ENCODE data around the gene PRL.

PRL gene

DNA sequence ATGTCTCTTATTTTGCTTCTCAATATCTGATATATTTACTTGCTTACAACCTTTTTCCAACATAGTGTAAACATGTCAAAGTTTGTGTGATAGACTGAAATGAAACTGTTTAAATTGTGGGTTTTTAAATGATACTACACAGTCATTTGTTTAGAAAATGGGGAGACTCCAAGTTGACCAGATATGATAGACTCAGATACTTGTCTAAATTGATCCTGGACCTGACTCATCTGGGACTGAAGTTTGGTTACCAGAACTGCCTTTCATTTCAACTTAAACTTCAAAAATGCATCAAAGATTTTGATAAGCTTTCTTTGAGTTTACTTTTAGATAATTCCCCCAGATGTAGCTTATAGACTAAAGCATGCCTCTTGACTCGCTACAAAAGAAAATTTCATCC is 27.0 kb upstream of the PRL start:
- Histone ChIP-seq H3K36me3 (ENCODE audit: control insufficient read depth, insufficient read depth, low read length) (no peaks in the 10 kb centered on the region), H3K27me3 (ENCODE audit: control insufficient read depth, insufficient read depth, low read length) (0 out of 2 replicates have a peak, but pooled peaks cover 1% of the 10 kb centered on the region), H3K4me3 (ENCODE audit: low read length) (no peak overlapping the region), H3K4me1 (ENCODE audit: control insufficient read depth, insufficient read depth, low read length) (no peaks in the 10 kb centered on the region), H3K9me3 (ENCODE audit: control insufficient read depth, insufficient read depth, low read length) (no peaks in the 10 kb centered on the region), H3K27ac (ENCODE audit: low read length) (no peak overlapping the region)
- WGBS (ENCODE audit: insufficient coverage, insufficient read length) = no CpG with 5 or more reads among the region's 1 CpG
- no peak for DNase-seq (ENCODE audit: low read depth, low spot score)

GRCh38 chr6:22322103-22323030 is 25.5 kb upstream of the PRL start:
- Histone ChIP-seq H3K27me3 (ENCODE audit: control insufficient read depth, insufficient read depth, low read length) (0 out of 2 replicates have a peak, but pooled peaks cover 1% of the 10 kb centered on the region), H3K4me1 (ENCODE audit: control insufficient read depth, insufficient read depth, low read length) (no peaks in the 10 kb centered on the region), H3K27ac (ENCODE audit: low read length) (no peak overlapping the region), H3K36me3 (ENCODE audit: control insufficient read depth, insufficient read depth, low read length) (no peaks in the 10 kb centered on the region), H3K4me3 (ENCODE audit: low read length) (no peak overlapping the region), H3K9me3 (ENCODE audit: control insufficient read depth, insufficient read depth, low read length) (no peaks in the 10 kb centered on the region)
- no peak for DNase-seq (ENCODE audit: low read depth, low spot score)
- WGBS (ENCODE audit: insufficient coverage, insufficient read length) = no CpG with 5 or more reads among the region's 7 CpGs

- no peak overlapping the region for H3K4me3 ChIP-seq (ENCODE audit: low read length)
- no CpG with 5 or more reads among the region's 1 CpG for WGBS (ENCODE audit: insufficient coverage, insufficient read length)
- no peak for DNase-seq (ENCODE audit: low read depth, low spot score)
- H3K27me3 ChIP-seq (ENCODE audit: control insufficient read depth, insufficient read depth, low read length) = 0 out of 2 replicates have a peak, but pooled peaks cover 1% of the 10 kb centered on the region
- no peaks in the 10 kb centered on the region for H3K9me3 ChIP-seq (ENCODE audit: control insufficient read depth, insufficient read depth, low read length)
- H3K4me1 ChIP-seq (ENCODE audit: control insufficient read depth, insufficient read depth, low read length) = no peaks in the 10 kb centered on the region
- no peaks in the 10 kb centered on the region for H3K36me3 ChIP-seq (ENCODE audit: control insufficient read depth, insufficient read depth, low read length)
- H3K27ac ChIP-seq (ENCODE audit: low read length) = no peak overlapping the region
These were observed 23.9 kb upstream of the PRL start for GRCh38 chr6:22320750-22321149.

DNA sequence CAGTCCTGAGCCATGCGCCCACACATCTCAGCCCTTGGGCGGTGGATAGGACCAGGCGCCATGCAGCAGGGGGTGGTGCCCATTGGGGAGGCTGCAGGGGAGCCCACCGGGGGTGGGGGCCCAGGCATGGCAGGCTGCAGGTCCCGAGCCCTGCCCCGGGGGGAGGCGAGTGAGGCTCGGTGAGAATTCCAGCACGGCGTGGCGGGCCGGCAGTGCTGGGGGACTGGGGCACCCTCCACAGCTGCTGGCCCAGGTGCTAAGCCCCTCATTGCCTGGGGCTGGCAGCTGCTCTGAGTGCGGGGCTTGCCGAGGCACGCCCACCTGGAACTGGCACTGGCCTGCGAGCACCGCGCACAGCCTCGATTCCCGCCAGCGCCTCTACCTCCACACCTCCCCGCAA is 21.6 kb upstream of the PRL start:
- DNase-seq (ENCODE audit: low read depth, low spot score) = no peak
- no CpG with 5 or more reads among the region's 22 CpGs for WGBS (ENCODE audit: insufficient coverage, insufficient read length)
- Histone ChIP-seq H3K9me3 (ENCODE audit: control insufficient read depth, insufficient read depth, low read length) (no peaks in the 10 kb centered on the region), H3K27ac (ENCODE audit: low read length) (no peak overlapping the region), H3K36me3 (ENCODE audit: control insufficient read depth, insufficient read depth, low read length) (no peaks in the 10 kb centered on the region), H3K4me1 (ENCODE audit: control insufficient read depth, insufficient read depth, low read length) (no peaks in the 10 kb centered on the region), H3K4me3 (ENCODE audit: low read length) (no peak overlapping the region), H3K27me3 (ENCODE audit: control insufficient read depth, insufficient read depth, low read length) (0 out of 2 replicates have a peak, but pooled peaks cover 1% of the 10 kb centered on the region)

- H3K27me3 ChIP-seq (ENCODE audit: control insufficient read depth, insufficient read depth, low read length) = no peaks in the 10 kb centered on the region; the same call in 1 of the 2 replicates
- no CpG with 5 or more reads among the region's 2 CpGs for WGBS (ENCODE audit: insufficient coverage, insufficient read length)
- H3K36me3 ChIP-seq (ENCODE audit: control insufficient read depth, insufficient read depth, low read length) = no peaks in the 10 kb centered on the region
- no peak overlapping the region for H3K4me3 ChIP-seq (ENCODE audit: low read length)
- no peaks in the 10 kb centered on the region for H3K9me3 ChIP-seq (ENCODE audit: control insufficient read depth, insufficient read depth, low read length)
- no peak for DNase-seq (ENCODE audit: low read depth, low spot score)
- H3K4me1 ChIP-seq (ENCODE audit: control insufficient read depth, insufficient read depth, low read length) = no peaks in the 10 kb centered on the region
- no peak overlapping the region for H3K27ac ChIP-seq (ENCODE audit: low read length)
These were observed 17.0 kb upstream of the PRL start for GRCh38 chr6:22313796-22314195.

DNA sequence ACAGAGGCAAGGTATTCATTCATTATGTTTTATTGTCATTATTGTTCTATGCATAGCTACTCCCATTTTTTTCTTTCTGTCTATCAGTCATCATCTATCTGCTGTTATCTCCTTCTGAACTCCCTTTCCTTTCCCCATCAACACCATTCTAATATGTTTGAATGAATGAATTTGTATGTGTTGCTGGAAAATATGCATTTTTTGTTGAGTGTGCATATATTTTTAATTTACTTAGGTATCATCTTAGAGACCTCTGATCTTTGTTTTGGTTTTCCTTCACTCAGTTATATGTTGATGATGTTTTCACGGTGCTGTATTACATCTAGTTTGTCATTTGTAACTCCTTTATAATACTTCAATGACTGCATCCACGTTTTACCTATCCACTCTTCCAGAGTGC is 12.1 kb upstream of the PRL start:
- Histone ChIP-seq H3K27ac (ENCODE audit: low read length) (no peak overlapping the region), H3K4me3 (ENCODE audit: low read length) (no peak overlapping the region), H3K4me1 (ENCODE audit: control insufficient read depth, insufficient read depth, low read length) (no peaks in the 10 kb centered on the region), H3K27me3 (ENCODE audit: control insufficient read depth, insufficient read depth, low read length) (no peaks in the 10 kb centered on the region; the same call in 1 of the 2 replicates), H3K36me3 (ENCODE audit: control insufficient read depth, insufficient read depth, low read length) (no peaks in the 10 kb centered on the region), H3K9me3 (ENCODE audit: control insufficient read depth, insufficient read depth, low read length) (no peaks in the 10 kb centered on the region)
- no peak for DNase-seq (ENCODE audit: low read depth, low spot score)
- WGBS (ENCODE audit: insufficient coverage, insufficient read length) = no CpG with 5 or more reads among the region's 2 CpGs

GRCh38 chr6:22306741-22307466 is 10.1 kb upstream of the PRL start:
- no peak overlapping the region for H3K27ac ChIP-seq (ENCODE audit: low read length)
- no peak for DNase-seq (ENCODE audit: low read depth, low spot score)
- no CpG with 5 or more reads among the region's 3 CpGs for WGBS (ENCODE audit: insufficient coverage, insufficient read length)

GRCh38 chr6:22302838-22303237 is 6.0 kb upstream of the PRL start:
- no peak for DNase-seq (ENCODE audit: low read depth, low spot score)
- Histone ChIP-seq H3K36me3 (ENCODE audit: control insufficient read depth, insufficient read depth, low read length) (no peaks in the 10 kb centered on the region), H3K27ac (ENCODE audit: low read length) (no peak overlapping the region), H3K4me1 (ENCODE audit: control insufficient read depth, insufficient read depth, low read length) (no peaks in the 10 kb centered on the region), H3K9me3 (ENCODE audit: control insufficient read depth, insufficient read depth, low read length) (no peaks in the 10 kb centered on the region), H3K4me3 (ENCODE audit: low read length) (no peak overlapping the region), H3K27me3 (ENCODE audit: control insufficient read depth, insufficient read depth, low read length) (no peaks in the 10 kb centered on the region)
- no CpG with 5 or more reads among the region's 1 CpG for WGBS (ENCODE audit: insufficient coverage, insufficient read length)

More at GRCh38 chr6:22306741-22307466, 10.1 kb upstream of the PRL start:
- Histone ChIP-seq H3K27me3 (ENCODE audit: control insufficient read depth, insufficient read depth, low read length) (no peaks in the 10 kb centered on the region; the same call in 1 of the 2 replicates), H3K36me3 (ENCODE audit: control insufficient read depth, insufficient read depth, low read length) (no peaks in the 10 kb centered on the region), H3K9me3 (ENCODE audit: control insufficient read depth, insufficient read depth, low read length) (no peaks in the 10 kb centered on the region), H3K4me3 (ENCODE audit: low read length) (no peak overlapping the region), H3K4me1 (ENCODE audit: control insufficient read depth, insufficient read depth, low read length) (no peaks in the 10 kb centered on the region)

DNA sequence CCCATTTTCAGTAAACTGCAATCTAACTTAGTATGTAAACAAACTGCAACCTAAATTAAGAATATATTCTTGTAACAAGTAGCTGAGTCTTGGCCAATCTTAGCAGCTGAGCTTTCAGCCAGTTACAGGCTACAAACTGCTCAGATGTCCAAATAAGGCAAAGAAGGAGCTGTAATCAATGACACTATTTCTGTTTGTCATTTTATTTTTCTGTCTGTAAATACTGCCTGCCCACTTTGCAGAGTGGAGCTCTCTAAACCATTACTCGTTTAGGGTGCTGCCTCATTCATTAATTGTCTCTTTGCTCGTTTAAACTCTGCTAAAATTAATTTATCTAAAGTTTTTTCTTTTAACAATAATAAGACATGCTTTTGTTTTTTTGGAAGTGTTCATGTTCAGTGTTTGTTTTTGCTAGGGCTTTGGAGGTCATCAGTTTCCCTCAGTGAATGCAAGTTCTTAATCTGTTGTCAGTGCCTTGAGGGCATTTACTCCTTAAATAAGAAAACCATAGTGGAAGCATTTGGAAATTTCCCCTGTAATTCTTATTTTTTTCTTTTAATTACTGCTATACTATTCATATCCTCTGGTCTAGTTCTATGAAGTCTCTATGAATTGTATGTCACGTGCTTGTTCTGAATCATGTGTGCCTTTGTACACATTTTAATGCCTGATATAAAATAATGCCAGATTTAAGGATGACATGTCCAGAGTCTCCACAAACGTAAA is 3.6 kb upstream of the PRL start:
- no peak for DNase-seq (ENCODE audit: low read depth, low spot score)
- Histone ChIP-seq H3K27me3 (ENCODE audit: control insufficient read depth, insufficient read depth, low read length) (no peaks in the 10 kb centered on the region), H3K27ac (ENCODE audit: low read length) (no peak overlapping the region), H3K9me3 (ENCODE audit: control insufficient read depth, insufficient read depth, low read length) (no peaks in the 10 kb centered on the region), H3K4me1 (ENCODE audit: control insufficient read depth, insufficient read depth, low read length) (no peaks in the 10 kb centered on the region), H3K36me3 (ENCODE audit: control insufficient read depth, insufficient read depth, low read length) (no peaks in the 10 kb centered on the region), H3K4me3 (ENCODE audit: low read length) (no peak overlapping the region)
- WGBS (ENCODE audit: insufficient coverage, insufficient read length) = no CpG with 5 or more reads among the region's 4 CpGs

DNA sequence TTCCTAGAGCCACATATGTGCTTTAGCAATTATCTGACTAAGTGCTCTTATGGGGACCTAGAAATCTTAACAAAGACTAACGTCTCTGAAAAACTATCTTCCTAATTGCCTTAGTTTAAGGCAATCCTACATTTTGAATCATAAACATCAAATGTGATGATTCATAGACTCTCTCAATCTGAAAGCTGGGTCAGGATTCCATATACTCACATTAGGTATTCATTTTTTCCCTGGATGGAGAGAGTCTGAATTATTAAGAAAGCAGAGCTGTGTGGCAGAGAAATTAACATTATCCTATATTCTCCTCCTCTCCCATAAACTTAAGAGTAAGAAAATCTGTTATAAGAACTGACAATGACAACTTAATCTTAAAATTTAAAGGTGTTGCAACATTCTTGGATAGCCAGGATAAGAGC is 1.6 kb upstream of the PRL start:
- H3K27me3 ChIP-seq (ENCODE audit: control insufficient read depth, insufficient read depth, low read length) = no peaks in the 10 kb centered on the region
- no peak for DNase-seq (ENCODE audit: low read depth, low spot score)
- H3K4me3 ChIP-seq (ENCODE audit: low read length) = no peak overlapping the region
- H3K36me3 ChIP-seq (ENCODE audit: control insufficient read depth, insufficient read depth, low read length) = no peaks in the 10 kb centered on the region
- H3K27ac ChIP-seq (ENCODE audit: low read length) = no peak overlapping the region
- H3K9me3 ChIP-seq (ENCODE audit: control insufficient read depth, insufficient read depth, low read length) = no peaks in the 10 kb centered on the region
- H3K4me1 ChIP-seq (ENCODE audit: control insufficient read depth, insufficient read depth, low read length) = no peaks in the 10 kb centered on the region
- no CpG with 5 or more reads among the region's 1 CpG for WGBS (ENCODE audit: insufficient coverage, insufficient read length)

Data from iPS DF 6.9 (cell line).